Activated B cell treated with CpG ODN at 0.5 μM for 24 hours (primary cell): ENCODE measurements around the gene BHLHE23. TPM values are rescaled to one million over a fixed set of nuclear protein-coding genes. Genes with fewer than 3 reads are reported as not detected.

Experiments used
- ATAC-seq: fragments of 200-7000 bp; cut with Tn5 transposase; one replicate; pipeline ENCODE4 v1.10.0; 2021; ENCODE audit warnings: low read depth, mild to moderate bottlenecking, moderate library complexity
- CTCF ChIA-PET: fragments of 350-600 bp; sonication (Branson Sonifier 250); formaldehyde crosslinking; loops from one replicate; lab custom pipeline; 2021; ENCODE audit warnings: antibody characterized with exemption; lab: Charles Lee
- POLR2A ChIA-PET: fragments of 350-600 bp; sonication (Branson Sonifier 250); formaldehyde crosslinking; loops from one replicate; lab custom pipeline; 2021; ENCODE audit warnings: antibody characterized with exemption; lab: Charles Lee
- DNase-seq: peaks from one replicate; pipeline ENCODE4 v3.0.0; 2022
- H3K27ac Mint-ChIP-seq: one replicate; pipeline ENCODE4 v1.8.0; 2020; ENCODE audit warnings: mixed read lengths
- H3K27me3 Mint-ChIP-seq: one replicate; pipeline ENCODE4 v1.8.0; 2021; ENCODE audit warnings: mixed read lengths
- H3K36me3 Mint-ChIP-seq: one replicate; pipeline ENCODE4 v1.8.0; 2021; ENCODE audit warnings: low read depth, mixed read lengths
- H3K4me1 Mint-ChIP-seq: one replicate; pipeline ENCODE4 v1.8.0; 2021; ENCODE audit warnings: mixed read lengths
- H3K4me3 Mint-ChIP-seq: one replicate; pipeline ENCODE4 v1.8.0; 2020; ENCODE audit warnings: mild to moderate bottlenecking, mixed read lengths
- H3K9me3 Mint-ChIP-seq: one replicate; pipeline ENCODE4 v1.8.0; 2020; ENCODE audit warnings: mixed read lengths
- CTCF ChIP-seq: fragments of 200-600 bp; IDR thresholded peaks from one replicate; pipeline ENCODE4 v1.8.0; 2022; ENCODE audit warnings: antibody characterized with exemption, mild to moderate bottlenecking
- intact Hi-C: fragments of 100-400 bp; cut with micrococcal nuclease; formaldehyde crosslinking; loops from one replicate; pipeline ENCODE4 v1.15.1; 2024
- total RNA-seq: library from RNA; stranded (reverse); gene quantifications from 2 replicates; pipeline ENCODE4 v1.2.3, GENCODE V29; 2022

BHLHE23 gene
- total RNA-seq, 1 donor from 2014 or later, result not detected

- intact Hi-C loops, result loop anchor here (10.0 kb wide), 1 partner anchor 62 kb away; the partner anchor contains the start of gene SLC17A9
- DNase-seq (no peak), ATAC-seq (no peak)
- no peak overlapping the region for H3K4me3 Mint-ChIP-seq
- H3K4me1 Mint-ChIP-seq, result no peaks in the 10 kb centered on the region
- no peak for TF ChIP-seq CTCF
- peaks cover 2% of the 10 kb centered on the region for H3K36me3 Mint-ChIP-seq
- peaks cover 52% of the 10 kb centered on the region for H3K27me3 Mint-ChIP-seq
- POLR2A ChIA-PET, result no interaction called here
- CTCF ChIA-PET, result no interaction called here
- H3K27ac Mint-ChIP-seq, result no peak overlapping the region
- peaks cover 14% of the 10 kb centered on the region for H3K9me3 Mint-ChIP-seq
Observed at GRCh38 chr20:63016514-63017075, 9.8 kb upstream of the BHLHE23 start.

GRCh38 chr20:63015662-63016361 is 9.0 kb upstream of the BHLHE23 start:
- ATAC-seq (no peak), DNase-seq (no peak)
- TF ChIP-seq CTCF, result no peak
- H3K4me3 Mint-ChIP-seq, result no peak overlapping the region
- peaks cover 2% of the 10 kb centered on the region for H3K36me3 Mint-ChIP-seq
- H3K27me3 Mint-ChIP-seq, result peaks cover 52% of the 10 kb centered on the region
- intact Hi-C loops, result loop anchor here (10.0 kb wide), 1 partner anchor 61 kb away; the partner anchor contains the start of gene SLC17A9
- peaks cover 14% of the 10 kb centered on the region for H3K9me3 Mint-ChIP-seq
- ChIA-PET CTCF (no interaction called here), POLR2A (no interaction called here)
- no peaks in the 10 kb centered on the region for H3K4me1 Mint-ChIP-seq
- H3K27ac Mint-ChIP-seq, result no peak overlapping the region

- Mint-ChIP-seq H3K4me3 (no peak overlapping the region), H3K27me3 (peaks cover 56% of the 10 kb centered on the region), H3K27ac (no peak overlapping the region), H3K36me3 (peaks cover 2% of the 10 kb centered on the region), H3K9me3 (peaks cover 11% of the 10 kb centered on the region), H3K4me1 (peaks cover 3% of the 10 kb centered on the region)
- intact Hi-C loops, result loop anchor here (10.0 kb wide), 1 partner anchor 60 kb away; the partner anchor contains the start of gene SLC17A9
- no peak for DNase-seq
- no peak for ATAC-seq
- ChIA-PET CTCF (interaction anchor here (0.9 to 1.2 kb wide), 2 partner anchors 37 to 43 kb away, joined by 3 to 4 read pairs; no protein-coding TSS in a partner anchor), POLR2A (no interaction called here)
- TF ChIP-seq CTCF, result no peak
Observed at GRCh38 chr20:63015147-63015661, 8.4 kb upstream of the BHLHE23 start.

- Mint-ChIP-seq H3K36me3 (peaks cover 2% of the 10 kb centered on the region), H3K9me3 (peaks cover 10% of the 10 kb centered on the region), H3K27ac (no peak overlapping the region), H3K4me3 (no peak overlapping the region), H3K27me3 (peaks cover 60% of the 10 kb centered on the region), H3K4me1 (peaks cover 8% of the 10 kb centered on the region)
- CTCF ChIA-PET, result interaction anchor here (0.9 to 1.2 kb wide), 2 partner anchors 37 to 42 kb away, joined by 3 to 4 read pairs; no protein-coding TSS in a partner anchor
- no peak for ATAC-seq
- no peak for TF ChIP-seq CTCF
- POLR2A ChIA-PET, result no interaction called here
- intact Hi-C loops, result loop anchor here (10.0 kb wide), 1 partner anchor 60 kb away; the partner anchor contains the start of gene SLC17A9
- no peak for DNase-seq
Observed at GRCh38 chr20:63014710-63015109, 7.9 kb upstream of the BHLHE23 start.

GRCh38 chr20:63014287-63014686 is 7.5 kb upstream of the BHLHE23 start:
- ChIA-PET CTCF (interaction anchor here (0.9 to 1.2 kb wide), 2 partner anchors 36 to 42 kb away, joined by 3 to 4 read pairs; no protein-coding TSS in a partner anchor), POLR2A (no interaction called here)
- ATAC-seq, result no peak
- Mint-ChIP-seq H3K4me1 (peaks cover 9% of the 10 kb centered on the region), H3K36me3 (peaks cover 2% of the 10 kb centered on the region), H3K9me3 (peaks cover 10% of the 10 kb centered on the region), H3K4me3 (no peak overlapping the region), H3K27me3 (peaks cover 56% of the 10 kb centered on the region), H3K27ac (no peak overlapping the region)
- DNase-seq, result no peak
- TF ChIP-seq CTCF, result no peak
- intact Hi-C loops, result loop anchor here (10.0 kb wide), 1 partner anchor 59 kb away; the partner anchor contains the start of gene SLC17A9
